GM10847 (cell line): ENCODE data around the gene IFT57.

ENCODE experiments used
- POLR2A ChIP-seq: IDR thresholded peaks from 2 replicates; pipeline ENCODE4 v1.6.1; 2011; ENCODE audit not compliant: insufficient read length; ENCODE audit errors: extremely low read depth

Gene IFT57

DNA sequence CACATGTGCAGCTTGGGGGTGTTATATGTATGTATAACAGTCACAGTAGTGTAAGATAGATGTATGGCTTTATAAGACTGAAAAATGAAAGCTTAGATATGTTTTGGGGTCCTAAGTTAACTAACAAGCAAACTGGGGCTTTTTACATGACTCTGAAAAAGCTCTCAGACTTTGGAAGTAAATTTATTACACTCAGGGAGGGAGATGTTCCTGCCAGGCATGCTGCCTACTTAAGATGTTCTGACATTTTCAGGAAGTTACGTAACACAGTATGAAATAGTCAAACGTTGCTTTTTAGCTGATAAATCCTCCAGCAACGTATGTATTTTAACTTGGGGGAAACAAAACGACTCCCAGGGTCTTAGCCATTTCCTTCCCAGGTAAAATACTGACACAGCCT, 1.7 kb upstream of the IFT57 start:
- TF ChIP-seq POLR2A: no peak

GRCh38 chr3:108222853-108223565, 785 bp upstream of the IFT57 start:
- TF ChIP-seq POLR2A: no peak

DNA sequence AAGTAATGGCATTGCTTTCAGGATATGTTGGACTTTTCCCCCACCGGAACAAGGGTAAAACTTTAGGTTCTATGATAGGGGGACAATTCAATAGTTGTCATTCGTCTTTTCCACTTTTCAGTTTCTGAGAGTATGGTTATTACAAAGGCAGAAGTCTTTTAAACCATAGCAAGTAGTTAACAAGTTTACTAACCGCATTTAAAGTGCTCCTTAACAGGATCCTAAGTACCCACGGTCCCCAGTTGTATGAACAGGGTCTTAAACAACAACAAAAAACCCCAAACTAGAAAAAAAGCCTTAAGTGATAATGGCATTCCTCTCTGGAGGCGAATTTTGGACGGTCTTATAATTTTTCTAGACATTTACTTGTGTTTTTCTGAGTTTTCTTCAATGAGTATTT, 831 bp downstream of the IFT57 start:
- TF ChIP-seq POLR2A: no peak

GRCh38 chr3:108219336-108219735, 2.9 kb downstream of the IFT57 start:
- TF ChIP-seq POLR2A: no peak

DNA sequence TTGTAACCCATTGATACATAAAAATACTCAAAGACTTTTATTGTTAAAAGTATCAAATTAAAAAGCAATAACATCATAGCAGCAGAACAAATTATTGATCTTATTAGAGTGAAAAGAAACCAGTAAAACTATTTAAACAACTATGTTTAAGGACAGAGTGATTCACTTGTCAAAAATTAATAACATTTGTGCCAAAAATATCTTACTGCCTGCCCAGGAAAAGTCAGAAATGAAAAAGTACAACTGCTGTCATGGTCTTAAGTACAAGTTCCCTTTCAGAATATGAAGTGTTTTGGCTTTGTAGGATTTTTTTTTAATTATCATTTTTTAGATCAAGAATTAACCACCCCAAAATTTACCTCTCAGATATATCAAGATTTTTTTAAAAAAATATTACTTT, 3.4 kb downstream of the IFT57 start:
- TF ChIP-seq POLR2A: no peak

- no peak for TF ChIP-seq POLR2A
These were observed 6.4 kb downstream of the IFT57 start for GRCh38 chr3:108215871-108216270.

DNA sequence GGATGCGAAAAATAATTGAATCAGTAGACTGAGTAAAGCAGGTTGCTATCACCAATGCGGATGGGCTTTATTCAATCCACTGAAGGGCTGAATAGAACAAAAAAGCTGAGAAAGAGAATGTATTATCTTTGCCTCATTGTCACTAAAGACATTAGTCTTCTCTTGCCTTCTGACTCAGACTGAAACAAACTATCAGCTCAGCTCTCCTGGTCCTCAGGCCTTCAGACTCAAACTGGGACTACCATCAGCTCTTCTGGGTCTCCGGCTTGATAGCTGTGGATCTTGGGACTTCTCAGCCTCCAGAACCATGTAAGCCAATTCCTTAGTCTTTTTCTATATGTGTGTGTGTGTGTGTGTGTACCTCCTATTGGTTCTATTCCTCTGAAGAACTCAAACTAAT, 12.6 kb downstream of the IFT57 start:
- no peak for TF ChIP-seq POLR2A

DNA sequence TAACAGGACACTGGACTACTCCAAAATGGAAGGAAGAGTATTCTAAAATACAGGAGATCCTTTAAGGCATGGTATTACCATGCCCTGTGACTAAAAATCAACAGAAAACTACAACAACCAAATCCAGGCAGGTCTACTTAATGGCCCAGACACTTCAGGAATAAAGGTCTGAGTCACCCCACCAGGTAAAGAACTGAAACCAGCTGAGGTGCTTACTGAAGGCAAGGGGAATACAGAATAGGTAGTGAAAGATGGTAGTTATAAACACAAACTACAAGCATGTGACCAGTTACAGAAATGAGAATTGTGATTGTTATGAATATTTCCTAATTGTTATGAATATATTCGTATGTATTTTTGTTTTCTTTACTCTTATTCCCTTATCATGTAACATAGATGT, 13.4 kb downstream of the IFT57 start:
- TF ChIP-seq POLR2A: no peak

DNA sequence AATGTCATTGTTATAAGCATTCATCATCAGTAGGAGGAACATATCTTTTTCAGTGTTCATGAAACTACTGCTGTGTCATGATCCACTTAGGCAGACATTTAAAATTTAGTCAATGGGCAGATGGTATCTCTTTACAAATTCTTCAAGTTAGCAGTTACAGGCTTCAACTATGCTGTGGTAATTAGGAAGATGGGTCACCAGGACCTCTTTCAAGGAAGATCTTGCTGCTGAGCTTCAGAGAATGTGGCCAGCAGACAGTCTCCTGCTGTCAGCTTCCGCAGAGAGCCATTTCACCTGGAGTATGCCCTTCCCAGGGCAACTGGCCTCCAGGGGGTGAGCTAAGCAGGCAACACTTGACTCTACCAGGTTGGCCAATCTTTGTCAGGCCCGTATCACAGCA, 19.4 kb downstream of the IFT57 start:
- TF ChIP-seq POLR2A: no peak

GRCh38 chr3:108202080-108202479, 20.1 kb downstream of the IFT57 start:
- TF ChIP-seq POLR2A: no peak

GRCh38 chr3:108201258-108201657, 21.0 kb downstream of the IFT57 start:
- TF ChIP-seq POLR2A: no peak

DNA sequence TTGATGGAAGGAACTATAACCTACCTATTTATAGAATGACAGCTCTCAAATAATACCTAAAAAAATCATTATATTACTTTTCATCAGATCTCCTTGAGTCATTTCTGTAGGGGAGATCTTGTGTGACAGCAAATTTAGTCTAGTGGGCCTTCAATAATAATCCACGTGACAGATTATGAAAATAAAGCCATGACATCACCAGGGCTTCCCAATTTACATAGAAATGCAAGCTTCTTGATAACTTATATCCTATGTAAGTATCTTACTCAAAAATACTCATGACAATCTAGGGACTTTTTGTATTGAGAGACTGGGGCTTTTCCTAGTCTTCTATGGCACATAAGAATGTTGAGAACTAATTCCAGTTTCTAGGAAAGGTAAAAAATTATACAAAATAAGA, 21.6 kb downstream of the IFT57 start:
- TF ChIP-seq POLR2A: no peak

GRCh38 chr3:108200024-108200423, 22.2 kb downstream of the IFT57 start:
- TF ChIP-seq POLR2A: no peak

- no peak for TF ChIP-seq POLR2A
These were observed 30.8 kb downstream of the IFT57 start for GRCh38 chr3:108191394-108191793.

DNA sequence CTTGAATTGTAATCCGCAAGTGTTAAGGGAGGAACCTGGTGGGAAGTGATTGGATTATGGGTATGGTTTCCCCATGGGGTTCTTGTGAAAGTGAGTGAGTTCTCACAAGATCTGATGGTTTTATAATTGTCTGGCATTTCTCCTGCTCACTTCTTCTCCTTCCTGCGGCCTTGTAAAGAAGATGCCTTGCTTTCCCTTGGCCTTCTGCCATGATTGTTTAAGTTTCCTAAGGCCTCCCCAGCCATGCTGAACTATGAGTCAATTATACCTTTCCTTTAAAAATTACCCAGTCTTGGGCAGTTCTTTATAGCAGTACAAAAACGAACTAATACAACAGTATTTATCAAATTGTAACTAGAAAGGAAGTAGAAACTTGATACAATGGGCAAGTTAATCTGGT, 31.9 kb downstream of the IFT57 start:
- no peak for TF ChIP-seq POLR2A

GRCh38 chr3:108189440-108189839, 32.8 kb downstream of the IFT57 start:
- TF ChIP-seq POLR2A: no peak

GRCh38 chr3:108185536-108185935, 36.7 kb downstream of the IFT57 start:
- TF ChIP-seq POLR2A: no peak
